HG02870 (cell line): ENCODE results near the gene FAHD2B.
"Not testable (repeated sequence)": the region's sequence is repeated elsewhere in the genome, so short reads cannot be mapped to it uniquely, and the experiment has no call there.

Experiments used
- ATAC-seq: cut with Tn5 transposase; IDR thresholded peaks from one replicate; pipeline ENCODE4 v1.9.1; 2021; ENCODE audit warnings: mild to moderate bottlenecking, moderate library complexity; ENCODE audit not compliant: unreplicated experiment

FAHD2B gene

DNA sequence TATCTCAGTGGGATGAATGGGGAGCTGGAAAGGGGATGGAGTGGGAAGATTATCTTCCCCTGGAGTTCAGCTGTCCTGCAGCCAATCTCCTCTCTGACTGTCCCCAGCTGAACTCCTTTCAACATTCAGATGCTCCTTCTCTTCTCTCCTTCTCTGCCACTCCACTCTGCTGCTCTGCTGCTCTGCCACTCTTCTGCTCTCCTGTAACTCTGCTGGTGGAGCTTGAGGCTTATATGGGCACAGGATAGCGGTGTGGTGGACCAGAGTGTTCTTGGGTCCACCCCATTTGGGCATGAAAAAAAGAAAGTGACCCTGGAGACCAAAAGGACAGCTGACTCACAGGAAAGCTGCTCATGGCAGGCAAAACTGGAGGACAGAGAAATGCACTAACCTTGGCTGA lies 26.6 kb downstream of the FAHD2B start:
- ATAC-seq, result no peak

DNA sequence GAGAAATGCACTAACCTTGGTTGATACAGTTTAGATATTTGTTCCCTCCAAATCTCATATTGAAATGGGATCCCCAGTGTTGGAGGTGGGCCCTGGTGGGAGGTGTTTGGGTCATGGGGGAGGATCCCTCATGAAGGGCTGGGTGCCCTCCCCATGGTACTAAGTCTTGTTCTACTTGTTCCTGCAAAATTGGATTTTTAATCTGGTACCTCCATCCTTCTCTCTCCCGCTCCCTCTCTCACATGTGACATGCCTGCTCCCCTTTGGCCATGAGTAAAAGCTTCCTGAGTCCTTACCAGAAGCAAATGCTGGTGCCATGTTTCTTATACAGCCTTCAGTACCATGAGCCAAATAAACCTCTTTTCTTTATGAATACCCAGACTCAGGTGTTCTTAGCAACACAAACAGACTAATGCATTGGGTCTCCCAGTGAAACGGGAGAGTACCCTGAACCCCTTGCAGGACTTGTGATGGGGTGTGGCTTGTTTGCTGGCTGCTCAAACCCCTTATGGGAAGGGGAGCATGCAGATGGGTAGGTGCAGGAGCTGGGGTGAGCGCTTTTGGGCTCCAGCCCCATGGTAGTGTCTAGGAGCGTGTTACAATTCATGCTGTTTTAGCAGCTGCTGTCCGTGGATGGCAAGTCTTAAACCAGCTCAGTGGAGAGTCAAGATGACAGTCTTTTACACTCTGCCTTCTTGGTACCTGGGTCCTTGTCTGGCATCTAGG lies 27.2 kb downstream of the FAHD2B start:
- ATAC-seq, result no peak

GRCh38 chr2:97066030-97066429 lies 28.7 kb downstream of the FAHD2B start:
- ATAC-seq, result not testable (repeated sequence)

- ATAC-seq, result not testable (repeated sequence)
Observed at GRCh38 chr2:97062020-97062419, 32.7 kb downstream of the FAHD2B start.

GRCh38 chr2:97059782-97060181 lies 34.9 kb downstream of the FAHD2B start:
- not testable (repeated sequence) for ATAC-seq

DNA sequence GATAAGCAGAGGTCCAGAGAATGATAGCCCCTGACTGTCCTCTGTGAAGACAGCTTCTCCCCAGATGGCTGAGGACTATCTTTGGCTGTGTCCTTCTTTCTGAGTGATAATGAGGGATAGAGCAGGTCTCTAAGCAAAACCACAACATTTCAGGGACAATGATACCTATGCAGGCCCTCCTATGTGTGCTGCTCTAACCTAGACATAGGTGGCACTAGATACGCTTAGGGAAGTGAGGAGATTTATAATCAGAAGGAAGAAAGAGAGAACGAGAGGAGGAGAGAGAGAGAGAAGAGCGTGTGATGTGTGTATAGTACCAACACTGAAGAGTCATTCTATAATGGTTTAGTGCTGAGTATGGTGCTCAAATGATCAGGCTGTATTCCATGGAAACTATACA lies 38.5 kb downstream of the FAHD2B start:
- ATAC-seq, result not testable (repeated sequence)

- not testable (repeated sequence) for ATAC-seq
Observed at GRCh38 chr2:97050032-97050431, 44.6 kb downstream of the FAHD2B start.

- ATAC-seq, result not testable (repeated sequence)
Observed at GRCh38 chr2:97048448-97048847, 46.2 kb downstream of the FAHD2B start.

GRCh38 chr2:97046676-97047075 lies 48.0 kb downstream of the FAHD2B start:
- not testable (repeated sequence) for ATAC-seq

- ATAC-seq, result not testable (repeated sequence)
Observed at GRCh38 chr2:97045895-97046499, 48.7 kb downstream of the FAHD2B start.
